ENCODE data around the gene EPAS1. TPM values are rescaled to one million over a fixed set of nuclear protein-coding genes. Genes with fewer than 3 reads are reported as not detected.

The EPAS1 gene
- total RNA-seq, 1 experiment from 2014 or later: 43.2 TPM

DNA sequence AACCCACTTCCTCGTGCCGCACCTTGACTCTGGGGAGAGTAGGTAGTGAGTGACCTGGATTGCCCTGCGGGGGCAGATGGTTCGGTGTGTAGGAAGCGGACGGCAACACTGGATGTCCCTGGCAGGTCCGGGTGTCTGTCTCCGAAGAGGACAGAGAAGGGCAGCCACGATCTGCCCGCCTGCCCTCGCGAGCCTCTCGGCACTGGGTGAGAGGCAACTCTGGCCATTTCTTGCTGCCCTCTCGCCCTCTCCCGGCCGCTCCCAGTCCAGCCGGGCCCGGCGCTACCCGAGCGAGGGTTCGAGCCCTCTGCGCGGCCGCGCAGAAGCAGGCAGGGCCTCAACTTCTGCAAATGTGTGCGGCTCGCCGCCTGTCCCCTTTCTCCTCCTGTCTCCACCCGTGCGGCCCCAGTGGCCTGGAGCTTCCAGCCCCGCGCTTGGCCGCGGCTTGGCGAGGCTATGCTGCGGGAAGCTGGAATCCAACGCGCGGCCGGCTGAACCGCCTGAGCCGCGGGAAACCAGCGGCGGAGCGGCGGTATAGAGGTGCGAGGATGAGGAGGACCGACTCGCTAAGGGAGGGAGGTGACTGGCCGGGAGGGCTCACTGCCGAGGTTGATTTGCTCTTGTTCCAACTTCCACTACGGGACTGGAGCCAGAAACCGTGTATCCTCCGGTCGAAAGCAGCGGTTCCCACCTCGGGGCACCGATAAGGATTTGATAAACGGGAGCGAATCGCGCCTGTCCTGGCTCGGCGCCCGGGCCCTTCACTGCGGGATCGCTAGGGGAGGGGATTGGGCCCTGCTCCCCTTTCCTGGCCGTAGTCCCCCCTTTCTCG, 1.5 kb downstream of the EPAS1 start:
- H3K79me2 ChIP-seq (ENCODE audit: low read length): peaks cover 60% of the 10 kb centered on the region
- no peaks in the 10 kb centered on the region for H3K9me2 ChIP-seq (replicated peaks; ENCODE audit: low read length)
- H3K36me3 ChIP-seq (ENCODE audit: low read depth, low read length): no peaks in the 10 kb centered on the region
- peak overlapping the region; percentile 98 for H3K4me3 ChIP-seq (ENCODE audit: low read length)
- ChIA-PET CTCF (interaction anchor here (0.9 kb wide), 1 partner anchor 236 kb away, joined by 5 read pairs; no protein-coding TSS in a partner anchor), POLR2A (ENCODE audit: unreplicated experiment) (interaction anchor here (0.7 kb wide), 1 partner anchor 11 kb away, joined by 3 read pairs; no protein-coding TSS in a partner anchor)
- DNase-seq: peak; percentile 42
- H3K9me3 ChIP-seq (ENCODE audit: low read length): no peaks in the 10 kb centered on the region
- BruUV-seq (replicated peaks): no TSS peak
- TF ChIP-seq EZH2 (IDR thresholded peaks at IDR 0.05; ENCODE audit: low read length, unreplicated experiment) (no peak), EZH2phosphoT487 (IDR thresholded peaks at IDR 0.05; ENCODE audit: borderline replicate concordance, low read length) (no peak)
- TF ChIP-seq, protein P1, sequence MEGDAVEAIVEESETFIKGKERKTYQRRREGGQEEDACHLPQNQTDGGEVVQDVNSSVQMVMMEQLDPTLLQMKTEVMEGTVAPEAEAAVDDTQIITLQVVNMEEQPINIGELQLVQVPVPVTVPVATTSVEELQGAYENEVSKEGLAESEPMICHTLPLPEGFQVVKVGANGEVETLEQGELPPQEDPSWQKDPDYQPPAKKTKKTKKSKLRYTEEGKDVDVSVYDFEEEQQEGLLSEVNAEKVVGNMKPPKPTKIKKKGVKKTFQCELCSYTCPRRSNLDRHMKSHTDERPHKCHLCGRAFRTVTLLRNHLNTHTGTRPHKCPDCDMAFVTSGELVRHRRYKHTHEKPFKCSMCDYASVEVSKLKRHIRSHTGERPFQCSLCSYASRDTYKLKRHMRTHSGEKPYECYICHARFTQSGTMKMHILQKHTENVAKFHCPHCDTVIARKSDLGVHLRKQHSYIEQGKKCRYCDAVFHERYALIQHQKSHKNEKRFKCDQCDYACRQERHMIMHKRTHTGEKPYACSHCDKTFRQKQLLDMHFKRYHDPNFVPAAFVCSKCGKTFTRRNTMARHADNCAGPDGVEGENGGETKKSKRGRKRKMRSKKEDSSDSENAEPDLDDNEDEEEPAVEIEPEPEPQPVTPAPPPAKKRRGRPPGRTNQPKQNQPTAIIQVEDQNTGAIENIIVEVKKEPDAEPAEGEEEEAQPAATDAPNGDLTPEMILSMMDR (conservative IDR thresholded peaks at IDR 0.05; ENCODE audit: low read depth, low read length): peak; percentile 48; the same call in 1 of the 2 replicates
- peak overlapping the region; percentile 72 for H3K27ac ChIP-seq (ENCODE audit: low read length)
- ATAC-seq: peak; percentile 20
- peak overlapping the region; percentile 92 for H2AFZ ChIP-seq (ENCODE audit: low read length)
- H3K4me1 ChIP-seq (ENCODE audit: insufficient read depth, low read length): peaks cover 18% of the 10 kb centered on the region
- intact Hi-C loops (cut with micrococcal nuclease): loop anchor here (1.0 to 5.0 kb wide), 5 partner anchors 36 to 306 kb away; no protein-coding TSS in a partner anchor
- H3K27me3 ChIP-seq (ENCODE audit: low read length): no peaks in the 10 kb centered on the region
- peaks cover 17% of the 10 kb centered on the region for H4K20me1 ChIP-seq (ENCODE audit: low read length)
- no peaks in the 10 kb centered on the region for H3F3A ChIP-seq (ENCODE audit: low read length, unreplicated experiment)
- H3K9ac ChIP-seq (ENCODE audit: low read length): peak overlapping the region; percentile 84
- H3K4me2 ChIP-seq (ENCODE audit: low read length): peak overlapping the region; percentile 83

DNA sequence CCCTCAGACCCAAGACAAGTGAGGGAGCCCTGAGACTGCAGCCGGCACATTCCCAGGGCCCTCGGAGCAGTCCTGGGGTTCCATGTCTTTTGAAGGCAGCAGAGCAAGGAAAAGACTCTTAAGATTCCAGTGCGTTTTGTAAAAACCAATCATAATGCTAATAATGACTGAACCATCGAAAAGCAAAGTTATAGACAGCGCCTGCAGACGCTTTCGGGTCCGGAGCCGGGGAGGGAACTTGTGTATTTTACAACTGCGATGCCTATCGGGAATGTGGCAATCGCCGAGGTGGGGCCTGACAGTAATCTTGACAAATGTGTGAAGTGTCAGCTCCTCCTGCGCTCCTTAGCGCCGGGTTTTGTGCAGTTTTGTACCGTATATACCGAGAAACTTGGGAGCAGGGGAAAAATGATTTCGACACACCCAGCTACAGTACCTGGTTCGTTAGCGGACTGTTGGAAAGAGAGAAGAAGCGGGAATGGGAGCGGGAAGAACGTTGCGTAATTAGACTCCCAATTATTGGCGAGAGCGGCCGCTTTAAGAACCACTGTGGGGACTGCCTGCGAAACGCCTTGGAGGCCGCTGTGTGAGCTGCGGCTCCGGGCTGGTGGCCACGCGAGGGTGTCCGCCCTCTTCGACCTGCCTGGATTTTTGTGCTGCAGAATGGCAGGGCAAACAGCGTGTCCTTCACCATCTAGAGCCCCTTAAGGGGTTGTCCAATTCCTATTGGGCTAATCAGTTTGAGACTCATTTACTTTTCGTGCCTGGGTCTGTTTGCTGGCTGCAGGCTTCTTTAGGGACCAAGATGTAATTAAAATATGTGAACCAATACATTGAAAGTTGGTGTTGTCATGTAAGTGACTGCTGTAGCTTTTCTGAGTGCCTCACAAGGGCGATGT, 2.4 kb downstream of the EPAS1 start:
- peak overlapping the region; percentile 92 for H2AFZ ChIP-seq (ENCODE audit: low read length)
- ATAC-seq: peak; percentile 16
- intact Hi-C loops (cut with micrococcal nuclease): loop anchor here (1.0 to 5.0 kb wide), 4 partner anchors 35 to 307 kb away; no protein-coding TSS in a partner anchor
- no peaks in the 10 kb centered on the region for H3F3A ChIP-seq (ENCODE audit: low read length, unreplicated experiment)
- 0 out of 2 replicates have a peak, but pooled peaks cover under 1% of the 10 kb centered on the region for H3K36me3 ChIP-seq (ENCODE audit: low read depth, low read length)
- CTCF ChIA-PET: interaction anchor here (0.5 to 0.9 kb wide), 2 partner anchors 176 to 237 kb away, joined by 4 to 5 read pairs; no protein-coding TSS in a partner anchor
- peak overlapping the region; percentile 98 for H3K4me3 ChIP-seq (ENCODE audit: low read length)
- peaks cover 17% of the 10 kb centered on the region for H4K20me1 ChIP-seq (ENCODE audit: low read length)
- H3K4me1 ChIP-seq (ENCODE audit: insufficient read depth, low read length): peaks cover 27% of the 10 kb centered on the region
- H3K9me2 ChIP-seq (replicated peaks; ENCODE audit: low read length): no peaks in the 10 kb centered on the region
- no peak for TF ChIP-seq EZH2phosphoT487 (IDR thresholded peaks at IDR 0.05; ENCODE audit: borderline replicate concordance, low read length)
- TF ChIP-seq, protein P1 (conservative IDR thresholded peaks at IDR 0.05; ENCODE audit: low read depth, low read length): no peak
- TF ChIP-seq EZH2 (IDR thresholded peaks at IDR 0.05; ENCODE audit: low read length, unreplicated experiment): no peak
- peaks cover 68% of the 10 kb centered on the region for H3K79me2 ChIP-seq (ENCODE audit: low read length)
- POLR2A ChIA-PET (ENCODE audit: unreplicated experiment): interaction anchor here (0.6 kb wide), 1 partner anchor 258 kb away, joined by 3 read pairs; no protein-coding TSS in a partner anchor
- H3K9me3 ChIP-seq (ENCODE audit: low read length): no peaks in the 10 kb centered on the region
- H3K27me3 ChIP-seq (ENCODE audit: low read length): no peaks in the 10 kb centered on the region
- H3K4me2 ChIP-seq (ENCODE audit: low read length): peak overlapping the region; percentile 83
- H3K27ac ChIP-seq (ENCODE audit: low read length): peak overlapping the region; percentile 72
- H3K9ac ChIP-seq (ENCODE audit: low read length): peak overlapping the region; percentile 84
- BruUV-seq (replicated peaks): no TSS peak
- peak; percentile 74 for DNase-seq
